HG03135 (cell line): ENCODE results near the gene TMPRSS3.

Experiments used
- ATAC-seq: cut with Tn5 transposase; IDR thresholded peaks from one replicate; pipeline ENCODE4 v1.9.1; 2021; ENCODE audit warnings: mild to moderate bottlenecking, moderate library complexity; ENCODE audit not compliant: unreplicated experiment

The TMPRSS3 gene

GRCh38 chr21:42429021-42429420 is 33.2 kb upstream of the TMPRSS3 start:
- ATAC-seq = no peak

GRCh38 chr21:42427809-42428419 is 32.1 kb upstream of the TMPRSS3 start:
- ATAC-seq = no peak

- ATAC-seq = no peak
Measured at GRCh38 chr21:42426876-42427480, 31.1 kb upstream of the TMPRSS3 start.

- no peak for ATAC-seq
Measured at GRCh38 chr21:42426424-42426823, 30.6 kb upstream of the TMPRSS3 start.

GRCh38 chr21:42425591-42425990 is 29.7 kb upstream of the TMPRSS3 start:
- no peak for ATAC-seq

GRCh38 chr21:42424914-42425541 is 29.2 kb upstream of the TMPRSS3 start:
- no peak for ATAC-seq

GRCh38 chr21:42423685-42424084 is 27.8 kb upstream of the TMPRSS3 start:
- no peak for ATAC-seq

GRCh38 chr21:42423197-42423675 is 27.4 kb upstream of the TMPRSS3 start:
- peak; percentile 58 for ATAC-seq

- ATAC-seq = no peak
Measured at GRCh38 chr21:42421018-42421793, 25.4 kb upstream of the TMPRSS3 start.

- no peak for ATAC-seq
Measured at GRCh38 chr21:42419845-42420244, 24.0 kb upstream of the TMPRSS3 start.

GRCh38 chr21:42418886-42419285 is 23.0 kb upstream of the TMPRSS3 start:
- ATAC-seq = no peak

- no peak for ATAC-seq
Measured at GRCh38 chr21:42417533-42417932, 21.7 kb upstream of the TMPRSS3 start.

GRCh38 chr21:42414928-42415769 is 19.3 kb upstream of the TMPRSS3 start:
- ATAC-seq = peak; percentile 66

- ATAC-seq = no peak
Measured at GRCh38 chr21:42414553-42414927, 18.7 kb upstream of the TMPRSS3 start.

GRCh38 chr21:42414066-42414465 is 18.2 kb upstream of the TMPRSS3 start:
- ATAC-seq = no peak

- ATAC-seq = no peak
Measured at GRCh38 chr21:42413500-42413899, 17.6 kb upstream of the TMPRSS3 start.

- no peak for ATAC-seq
Measured at GRCh38 chr21:42413093-42413492, 17.2 kb upstream of the TMPRSS3 start.

- ATAC-seq = no peak
Measured at GRCh38 chr21:42412636-42412933, 16.7 kb upstream of the TMPRSS3 start.

GRCh38 chr21:42411891-42412635 is 16.2 kb upstream of the TMPRSS3 start:
- ATAC-seq = no peak

GRCh38 chr21:42411197-42411869 is 15.5 kb upstream of the TMPRSS3 start:
- no peak for ATAC-seq
